SK-N-SH (cell line): ENCODE data around the gene PLD1. TPM values are rescaled to one million over a fixed set of nuclear protein-coding genes. Genes with fewer than 3 reads are reported as not detected.
A peak's percentile ranks its signal among the peaks of the same experiment; 100 is the strongest.

Experiments
- CTCF ChIA-PET: fragments of 300-600, 350-600 bp; formaldehyde crosslinking; extraction: SDS; loops from one replicate; lab custom pipeline; 2021; lab: Yijun Ruan, JAX
- POLR2A ChIA-PET: fragments of 350-600 bp; sonication (Branson Sonifier 250); formaldehyde crosslinking; extraction: SDS; loops from one replicate; lab custom pipeline; 2020; ENCODE audit warnings: antibody characterized with exemption, inconsistent platforms; lab: Yijun Ruan, JAX
- DNase-seq: peaks from one replicate; pipeline ENCODE4 v3.0.0; 2012
- H2AFZ ChIP-seq: fragments of 200-600 bp; sonication (generic); 2 replicates; pipeline ENCODE4 v1.8.1; 2016; ENCODE audit warnings: antibody characterized with exemption, mild to moderate bottlenecking, low read depth
- H3F3A ChIP-seq: fragments of 200-600 bp; sonication (generic); replicated peaks from 2 replicates; pipeline ENCODE3; 2016; ENCODE audit warnings: antibody characterized with exemption, mild to moderate bottlenecking; ENCODE audit not compliant: insufficient read depth
- H3K27ac ChIP-seq, 2 experiments: fragments of 200-500 bp in 1 of 2; fragments of 200-600 bp in 1 of 2; sonication (Bioruptor generic) in 1 of 2; sonication (generic), shearing (Covaris generic) in 1 of 2; 2 replicates each; pipeline versions ENCODE4 v1.5.1 to v1.6.1; 2014 to 2016; ENCODE audit warnings: low read depth in 2 of 2, inconsistent platforms in 1 of 2, low read length in 1 of 2, mild to moderate bottlenecking in 1 of 2, mixed read lengths in 1 of 2
- H3K27me3 ChIP-seq: fragments of 200-600 bp; sonication (generic), shearing (Covaris generic); 2 replicates; pipeline ENCODE4 v1.6.1; 2016; ENCODE audit warnings: mixed run types; ENCODE audit not compliant: insufficient read depth
- H3K36me3 ChIP-seq, 2 experiments: fragments of 200-500 bp in 1 of 2; fragments of 200-600 bp in 1 of 2; sonication (Bioruptor generic) in 1 of 2; sonication (generic) in 1 of 2; replicated peaks in 1 of 2; 2 replicates each; pipeline versions ENCODE3 to v1.5.1; 2014 to 2016; ENCODE audit warnings: low read length in 1 of 2, mild to moderate bottlenecking in 1 of 2; ENCODE audit not compliant: insufficient read depth in 2 of 2, control insufficient read depth in 1 of 2
- H3K4me1 ChIP-seq, 2 experiments: fragments of 200-500 bp in 1 of 2; fragments of 200-600 bp in 1 of 2; sonication (Bioruptor generic) in 1 of 2; sonication (generic), shearing (Covaris generic) in 1 of 2; 2 replicates each; pipeline versions ENCODE4 v1.5.1 to v1.6.1; 2014 to 2016; ENCODE audit warnings: low read depth in 1 of 2, low read length in 1 of 2, mixed run types in 1 of 2; ENCODE audit not compliant: insufficient read depth in 2 of 2, control insufficient read depth in 1 of 2
- H3K4me2 ChIP-seq: fragments of 200-600 bp; sonication (generic), shearing (Covaris generic); 2 replicates; pipeline ENCODE4 v1.6.1; 2017; ENCODE audit warnings: mixed run types
- H3K4me3 ChIP-seq, 2 experiments: fragments of 200-500 bp in 1 of 2; fragments of 200-600 bp in 1 of 2; sonication (Bioruptor generic) in 1 of 2; sonication (generic), shearing (Covaris generic) in 1 of 2; 2 replicates each; pipeline versions ENCODE4 v1.5.1 to v1.8.1; 2014 to 2016; ENCODE audit warnings: low read depth in 2 of 2, inconsistent platforms in 1 of 2, low read length in 1 of 2, mild to moderate bottlenecking in 1 of 2, mixed read lengths in 1 of 2, moderate library complexity in 1 of 2
- H3K79me2 ChIP-seq: fragments of 200-600 bp; sonication (generic); 2 replicates; pipeline ENCODE4 v1.8.1; 2017; ENCODE audit warnings: mild to moderate bottlenecking; ENCODE audit not compliant: insufficient read depth
- H3K9ac ChIP-seq: fragments of 200-600 bp; sonication (generic); 2 replicates; pipeline ENCODE4 v1.6.1; 2017; ENCODE audit warnings: mixed run types
- H3K9me2 ChIP-seq: fragments of 200-600 bp; sonication (generic); 2 replicates; pipeline ENCODE4 v1.6.1; 2017; ENCODE audit warnings: mixed run types
- H3K9me3 ChIP-seq: fragments of 200-600 bp; sonication (generic); 2 replicates; pipeline ENCODE4 v1.6.1; 2017; ENCODE audit warnings: mixed run types, mild to moderate bottlenecking, moderate library complexity
- H4K20me1 ChIP-seq: fragments of 200-600 bp; sonication (generic); 2 replicates; pipeline ENCODE4 v1.6.1; 2017; ENCODE audit warnings: mild to moderate bottlenecking, mixed run types; ENCODE audit not compliant: insufficient read depth
- MEF2A ChIP-seq: IDR thresholded peaks from 2 replicates; pipeline ENCODE4 v1.4.0; 2012; ENCODE audit warnings: low read depth, borderline replicate concordance
- POLR2AphosphoS5 ChIP-seq: IDR thresholded peaks from 2 replicates; pipeline ENCODE4 v1.6.1; 2012; ENCODE audit warnings: low read depth, low read length
- RCOR1 ChIP-seq: fragments of 150-350 bp; IDR thresholded peaks from 2 replicates; pipeline ENCODE4 v1.6.1; 2017; ENCODE audit warnings: antibody characterized with exemption, low read length
- REST ChIP-seq: IDR thresholded peaks from 2 replicates; pipeline ENCODE4 v1.6.1; 2012; ENCODE audit warnings: mild to moderate bottlenecking, low read depth, low read length, moderate library complexity
- USF2 ChIP-seq: fragments of 150-350 bp; IDR thresholded peaks from 2 replicates; pipeline ENCODE4 v1.6.1; 2017; ENCODE audit warnings: antibody characterized with exemption, low read length, low read depth, borderline replicate concordance
- WGBS: methylation state at CpG from one replicate; pipeline ENCODE4 v1.1.6; 2017; ENCODE audit warnings: low lambda C conversion rate; 5-methylcytosine and 5-hydroxymethylcytosine counted together
- polyA plus RNA-seq, 3 experiments: library from polyadenylated mRNA; depleted of rRNA; stranded (reverse); fragments of >200 nt; gene quantifications; 2 replicates each; pipeline ENCODE4 v1.2.3, GENCODE V29; 2012

Gene PLD1
- polyA plus RNA-seq, 1 of the 3 experiments (the other 2 are of a cell fraction) = 6.2 TPM

GRCh38 chr3:171803044-171803443 is 7.2 kb downstream of the PLD1 start (continued):
- no peak for TF ChIP-seq POLR2AphosphoS5

GRCh38 chr3:171802590-171802956 is 7.7 kb downstream of the PLD1 start:
- WGBS = 83% methylated on average over 3 of the region's 3 CpGs

More at GRCh38 chr3:171802590-171802956, 7.7 kb downstream of the PLD1 start:
- no peak for DNase-seq
- Histone ChIP-seq H3K9ac (no peak overlapping the region; the same call in 1 of the 2 replicates), H3K4me3 (no peak overlapping the region), H3F3A (peaks cover 10% of the 10 kb centered on the region), H2AFZ (no peak overlapping the region), H3K36me3 (no peaks in the 10 kb centered on the region), H3K4me1 (peaks cover 0 to 22% of the 10 kb centered on the region in 2 experiments; a peak in 1 of 4 replicates), H3K79me2 (peaks cover 20% of the 10 kb centered on the region), H3K9me2 (no peaks in the 10 kb centered on the region), H3K27ac (peak overlapping the region in 1 of 2 experiments; percentile 76; a peak in 2 of 4 replicates), H4K20me1 (no peaks in the 10 kb centered on the region), H3K9me3 (no peaks in the 10 kb centered on the region), H3K27me3 (no peaks in the 10 kb centered on the region), H3K4me2 (no peak overlapping the region)
- CTCF ChIA-PET = interaction anchor here (1.3 to 1.5 kb wide), 3 partner anchors 21 to 31 kb away, joined by 3 to 4 read pairs (median 4); no protein-coding TSS in a partner anchor
- TF ChIP-seq MEF2A (no peak), REST (no peak), RCOR1 (no peak), USF2 (no peak)
- POLR2A ChIA-PET = no interaction called here
